Stimulated activated CD8-positive, alpha-beta memory T cell treated with anti-CD3 and anti-CD28 coated beads, Interleukin-2, amount 100 ng/mL, for 1 hour (primary cell): ENCODE measurements around the gene LHCGR.

Source experiments
- DNase-seq, 2 donors: peaks; one replicate each; pipeline ENCODE4 v3.0.0-alpha.2; 2020; ENCODE audit warnings: low read depth in 2 of 2

The LHCGR gene

DNA sequence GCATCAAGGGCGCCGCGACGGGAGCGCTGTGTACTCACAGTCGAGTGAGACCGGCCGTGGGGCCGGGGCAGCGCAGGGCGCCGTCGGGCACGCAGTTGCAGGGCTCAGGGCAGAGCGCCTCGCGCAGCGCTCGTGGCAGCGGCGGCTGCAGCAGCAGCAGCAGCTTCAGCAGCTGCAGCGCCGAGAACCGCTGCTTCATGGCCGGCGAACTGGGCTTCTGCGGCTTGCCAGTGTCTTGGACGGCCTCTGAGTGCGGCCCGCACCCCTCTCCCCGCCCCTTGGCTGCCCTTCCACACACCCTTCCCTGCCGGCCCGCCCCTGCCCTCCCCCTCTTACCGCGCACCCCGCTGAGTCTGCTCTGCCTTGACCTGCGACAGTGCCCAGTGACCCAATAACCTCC, at the start of gene LHCGR:
TSS of gene LHCGR (minus strand) at position 252 of the 400 bp plus-strand sequence. CDS start at position 199, 53 bp downstream.
- DNase-seq, result no peak

DNA sequence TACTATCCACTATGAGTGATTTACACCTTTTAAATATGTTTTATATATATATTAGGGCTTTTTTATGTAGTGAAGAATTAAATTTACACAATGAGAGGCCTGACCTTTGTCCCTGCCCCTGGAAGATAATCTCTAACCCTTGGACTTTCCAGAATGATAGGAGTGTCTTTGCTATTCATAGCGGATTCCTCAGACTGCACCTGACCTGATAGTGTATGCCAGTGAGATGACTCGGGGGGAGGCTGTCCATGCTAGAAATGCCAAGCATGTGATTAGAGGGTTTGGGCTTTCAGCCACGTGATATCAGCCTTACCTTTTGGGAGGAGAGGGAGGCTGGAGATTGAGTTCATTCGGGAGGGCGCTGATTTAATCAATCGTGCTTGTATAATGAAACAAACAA, 44.1 kb upstream of the LHCGR start:
- DNase-seq, result no peak

DNA sequence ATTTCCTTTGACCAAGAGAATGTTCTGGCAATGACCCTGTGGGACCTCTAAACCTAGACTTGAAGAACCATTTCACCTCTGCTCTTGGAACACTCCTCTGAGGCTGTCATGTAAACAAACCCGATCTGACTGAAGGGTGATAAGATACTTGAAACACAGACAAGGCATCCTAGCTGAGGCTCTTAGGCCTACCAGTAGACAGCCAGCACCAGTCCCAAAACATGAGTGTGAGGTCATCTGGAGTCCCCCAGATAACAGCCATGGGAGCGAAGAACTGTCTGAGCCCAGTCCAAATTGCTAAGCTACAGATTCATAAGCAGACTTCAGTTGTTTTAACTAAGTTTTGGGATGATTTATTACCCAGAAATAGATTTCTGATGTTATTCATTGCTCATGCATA, 39.5 kb upstream of the LHCGR start:
- no peak for DNase-seq

DNA sequence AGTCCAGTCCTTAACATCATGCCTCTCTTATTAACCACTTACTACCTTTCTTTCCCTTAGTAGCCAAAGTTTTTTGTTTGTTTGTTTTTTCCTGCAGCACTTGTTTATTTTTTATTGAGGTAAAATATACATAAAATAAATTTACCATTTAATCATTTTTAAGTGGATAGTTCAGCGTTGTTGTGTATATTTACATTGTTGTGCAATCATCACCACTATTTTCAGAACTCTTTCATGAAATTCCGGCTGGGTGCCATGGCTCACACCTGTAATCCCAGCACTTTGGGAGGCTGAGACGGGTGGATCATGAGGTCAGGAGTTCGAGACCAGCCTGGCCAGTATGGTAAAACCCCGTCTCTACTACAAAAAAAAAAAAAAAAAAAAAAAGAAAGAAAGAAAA, 38.1 kb upstream of the LHCGR start:
- DNase-seq, result no peak

DNA sequence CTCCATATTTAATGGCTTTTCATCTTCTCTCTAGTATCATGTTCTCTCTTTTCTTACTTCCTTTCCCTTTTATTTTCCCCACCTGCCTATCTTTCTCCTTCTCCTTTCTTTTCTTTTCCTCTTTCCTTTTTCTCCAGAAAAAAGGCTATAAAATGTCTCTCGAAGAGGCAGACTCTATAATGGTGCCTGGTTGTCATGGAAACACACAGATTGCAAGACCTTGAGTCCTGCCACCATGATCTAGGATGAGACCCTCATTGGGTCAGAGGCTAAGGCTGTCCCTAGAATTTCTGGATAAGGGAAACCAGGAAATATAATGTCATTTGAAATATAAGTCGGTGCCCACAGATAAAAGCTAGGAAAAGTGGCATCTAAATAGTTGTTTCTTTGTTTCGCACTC, 36.5 kb upstream of the LHCGR start:
- no peak for DNase-seq

DNA sequence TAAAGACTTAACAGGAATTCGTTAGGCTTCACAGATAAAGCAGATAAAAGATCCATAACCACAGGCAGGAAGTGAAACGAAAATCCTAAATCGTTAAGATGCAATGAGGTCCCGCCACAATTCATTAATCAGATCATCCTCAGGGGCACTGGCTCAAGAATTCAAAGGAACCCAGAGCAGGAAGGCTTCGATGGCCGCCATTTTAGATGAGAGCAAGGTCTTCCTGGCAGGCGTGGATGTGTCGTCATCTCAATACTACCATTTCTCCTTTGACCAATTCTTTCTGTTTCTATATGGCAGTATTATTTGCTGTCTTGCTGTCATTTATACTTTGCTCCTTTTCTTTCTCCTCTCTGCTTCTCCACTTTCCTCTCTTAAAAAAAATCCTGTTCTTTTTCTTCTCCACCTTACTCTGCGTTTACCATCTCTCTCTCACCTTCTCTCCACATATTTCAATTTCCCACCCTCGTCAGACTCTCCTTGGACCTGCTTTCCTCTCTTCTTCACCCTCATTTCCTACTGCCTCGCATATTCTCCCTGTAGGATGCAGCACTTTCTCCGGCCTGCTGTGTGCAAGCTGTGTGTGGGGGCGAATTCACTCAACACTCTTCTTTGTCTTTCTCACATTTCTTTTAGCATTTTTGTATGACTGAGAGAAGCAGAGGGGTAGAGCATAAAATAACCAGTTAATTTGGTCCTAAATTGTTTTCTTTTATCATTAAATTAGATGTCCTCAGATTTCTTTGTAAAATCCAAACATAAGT, 35.1 kb upstream of the LHCGR start:
- DNase-seq, result no peak

DNA sequence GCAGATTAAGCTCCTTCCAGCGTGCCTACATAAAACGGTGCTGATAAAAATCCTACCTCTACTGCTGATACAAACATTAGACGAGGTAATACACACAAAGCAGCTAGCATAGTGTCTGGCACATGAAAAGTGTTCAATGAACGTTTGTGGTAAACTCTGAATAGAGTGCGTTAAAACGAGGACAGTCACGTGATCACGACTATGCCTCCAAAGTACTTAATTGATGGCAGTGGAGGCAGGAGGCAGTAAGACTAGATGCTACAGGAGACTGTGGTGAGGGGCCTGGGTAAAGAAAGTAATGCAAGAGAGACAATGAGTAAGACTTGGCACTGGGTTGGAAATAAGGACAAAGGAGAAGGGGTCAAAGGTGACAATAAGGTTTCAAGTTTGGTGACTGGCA, 32.1 kb upstream of the LHCGR start:
- no peak for DNase-seq

DNA sequence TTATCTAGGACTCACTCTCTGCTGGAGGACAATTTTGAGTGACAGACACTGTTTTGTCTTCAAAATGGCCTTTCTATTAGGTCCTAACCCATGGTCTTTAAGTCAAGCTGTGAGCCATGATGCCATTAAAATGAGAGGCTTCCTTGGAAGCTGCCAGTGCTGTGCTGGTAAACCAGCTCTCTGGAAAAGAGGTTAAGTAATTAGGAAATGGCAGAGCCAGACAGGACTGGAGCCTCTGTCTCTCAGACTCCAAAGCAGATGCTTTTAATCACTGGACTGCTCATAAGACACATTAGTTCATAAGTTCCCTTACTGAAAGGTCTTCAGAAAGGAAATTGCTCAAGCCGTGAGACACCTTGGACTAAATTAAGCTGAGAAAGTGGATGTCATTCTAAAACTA, 25.8 kb upstream of the LHCGR start:
- no peak for DNase-seq

DNA sequence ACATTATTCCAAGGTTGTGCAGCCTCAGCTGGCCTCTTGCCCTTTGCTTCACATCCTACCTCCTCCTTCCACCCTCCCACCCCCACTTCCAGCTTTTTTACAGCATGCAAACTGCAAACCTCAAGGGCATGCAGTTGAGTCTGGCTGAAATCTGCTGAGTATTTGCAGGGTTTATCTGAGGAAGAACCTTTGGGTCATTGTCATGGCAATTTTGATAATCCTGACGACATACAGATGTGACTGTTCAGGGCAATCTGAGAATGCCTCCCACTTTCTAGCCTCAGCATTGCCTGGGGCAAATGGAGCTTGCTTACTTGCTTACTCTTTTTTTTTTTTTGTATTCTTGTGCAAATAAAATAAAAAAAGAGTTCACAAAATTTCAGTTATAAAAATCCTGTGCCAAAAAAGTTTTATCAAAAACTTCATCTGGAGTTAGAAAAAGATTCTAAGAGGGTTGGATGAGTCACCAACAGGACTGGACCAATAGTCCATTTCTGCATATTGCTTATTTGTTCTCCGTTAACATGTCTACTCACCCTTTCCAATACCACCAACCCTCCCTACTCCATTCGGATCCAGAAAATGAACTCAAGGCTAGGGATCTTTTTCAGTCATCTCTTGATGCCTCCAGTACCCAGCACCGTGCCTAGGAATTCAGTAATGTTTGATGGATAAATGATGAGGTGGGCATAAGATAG, 23.6 kb upstream of the LHCGR start:
- no peak for DNase-seq

DNA sequence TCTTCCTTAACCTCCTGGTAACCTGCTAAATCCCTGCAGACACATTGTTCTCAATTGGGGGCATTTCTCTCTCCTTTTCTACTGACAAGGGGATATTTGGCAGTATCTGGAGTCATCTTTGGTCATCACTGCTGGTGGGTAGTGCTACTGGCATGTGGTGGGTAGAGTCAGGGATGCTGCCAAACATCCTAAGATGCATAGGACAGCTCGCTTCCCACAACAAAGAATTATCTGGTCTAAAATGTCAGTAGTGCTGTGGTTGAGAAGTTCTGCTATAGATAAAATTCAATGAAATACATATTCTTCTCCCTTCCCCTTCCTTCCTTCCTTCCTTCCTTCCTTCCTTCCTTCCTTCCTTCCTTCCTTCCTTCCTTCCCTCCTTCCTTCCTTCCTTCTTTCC, 18.7 kb upstream of the LHCGR start:
- DNase-seq, result no peak

DNA sequence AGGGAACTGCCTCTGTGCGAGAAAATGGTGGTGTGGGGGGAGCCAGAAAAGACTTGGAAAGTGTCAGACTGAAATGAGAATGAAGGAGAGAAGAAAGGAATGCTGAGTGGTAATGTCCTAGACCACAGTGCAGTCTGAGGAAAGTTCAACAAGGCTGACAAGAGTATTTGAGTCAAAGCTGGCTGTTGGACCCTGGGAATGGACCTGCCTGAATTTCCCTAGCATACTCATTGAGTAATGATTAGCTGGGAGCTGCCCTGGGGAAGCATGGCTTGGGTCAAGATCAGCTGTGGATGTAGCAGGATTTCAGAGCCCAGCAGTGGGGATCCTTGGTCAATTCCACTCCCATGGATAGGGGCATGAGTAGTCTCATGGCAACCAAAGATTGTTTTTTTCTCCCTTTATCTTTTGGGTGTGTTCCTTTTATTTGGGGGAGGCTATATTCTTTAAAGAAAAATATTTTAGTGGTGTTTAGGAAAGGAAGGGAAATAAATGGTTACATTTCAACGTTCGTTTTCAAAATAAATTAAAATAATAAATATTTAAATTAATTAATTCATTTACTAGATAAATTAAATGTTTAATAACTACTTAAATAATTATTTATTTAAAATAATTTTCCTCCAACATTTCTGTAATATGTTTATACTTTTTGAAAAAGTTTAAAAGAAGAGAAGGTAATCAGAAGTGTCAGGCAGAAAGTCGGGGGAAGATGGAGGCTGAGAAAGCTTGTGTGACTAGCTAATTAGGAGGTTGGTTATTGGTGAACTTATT, 15.9 kb upstream of the LHCGR start:
- no peak for DNase-seq

DNA sequence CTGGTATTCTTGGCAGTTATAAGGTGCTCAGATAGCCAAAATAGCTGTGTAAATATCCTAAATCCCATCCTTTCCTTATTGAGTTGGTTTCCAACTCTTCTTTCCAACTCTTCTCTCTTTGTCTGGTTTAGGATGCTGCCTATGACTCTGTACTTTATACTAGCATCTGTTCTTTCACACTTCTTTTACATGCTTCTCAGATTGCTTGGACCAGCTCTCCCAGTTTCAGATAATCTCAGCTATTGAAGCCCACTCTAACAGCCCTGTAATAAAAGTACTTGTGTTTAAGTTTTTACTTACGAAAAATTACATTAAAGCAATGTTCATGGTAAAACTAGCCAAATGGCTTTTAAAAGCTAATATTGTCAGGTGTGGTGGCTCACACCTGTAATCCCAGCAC, 14.7 kb upstream of the LHCGR start:
- no peak for DNase-seq

DNA sequence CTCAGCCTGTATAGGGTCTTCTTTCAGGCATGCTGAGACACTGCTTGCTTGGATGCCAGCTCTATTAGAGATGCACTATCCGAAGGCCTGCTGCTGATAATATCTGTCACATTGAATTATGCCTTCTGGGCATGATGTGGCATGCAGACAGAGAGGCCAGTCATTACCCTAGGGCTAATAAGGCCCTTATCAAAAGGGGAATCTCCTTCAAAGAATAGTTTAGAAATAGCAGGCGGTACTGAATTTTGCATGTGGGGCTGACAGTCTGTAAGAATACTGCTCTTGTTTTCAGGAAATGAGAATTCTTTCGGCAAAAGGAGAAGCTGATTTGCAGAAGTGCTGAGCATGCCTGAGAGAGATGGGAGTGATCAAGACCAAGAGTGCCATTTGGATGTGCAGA, 13.1 kb upstream of the LHCGR start:
- DNase-seq, result no peak

DNA sequence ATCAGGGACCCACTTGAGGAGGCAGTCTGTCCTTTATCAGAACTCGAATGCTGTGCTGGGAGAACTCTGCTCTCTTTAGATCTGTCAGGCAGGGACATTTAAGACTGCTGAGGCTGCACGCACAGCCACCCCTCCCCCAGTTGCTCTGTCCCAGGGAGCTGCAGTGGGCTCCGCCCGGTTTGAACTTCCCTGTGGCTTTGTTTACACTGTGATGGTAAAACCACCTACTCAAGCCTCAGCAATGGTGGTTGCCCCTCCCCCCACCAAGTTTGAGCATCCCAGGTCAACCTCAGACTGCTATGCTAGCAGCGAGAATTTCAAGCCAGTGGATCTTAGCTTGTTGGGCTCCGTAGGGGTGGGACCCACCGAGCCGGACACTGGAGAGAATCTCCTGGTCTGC, 11.8 kb upstream of the LHCGR start:
- no peak for DNase-seq

DNA sequence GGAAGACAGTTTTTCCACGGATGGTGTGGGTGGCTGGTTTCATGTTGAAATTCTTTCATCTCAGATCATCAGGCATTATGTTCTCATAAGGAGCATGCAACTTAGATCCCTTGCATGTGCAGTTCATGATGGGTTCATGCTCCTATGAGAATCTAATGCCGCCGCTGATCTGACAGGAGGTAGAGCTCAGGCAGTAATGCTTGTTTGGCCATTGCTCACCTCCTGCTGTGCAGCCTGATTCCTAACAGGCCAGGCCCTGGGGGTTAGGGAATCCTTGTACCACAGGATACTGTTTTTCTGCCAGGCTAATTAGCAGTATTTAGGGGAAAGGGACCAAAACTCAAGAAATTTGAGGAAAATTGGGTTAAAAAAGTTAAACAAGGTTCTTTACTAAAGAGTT, 5.3 kb upstream of the LHCGR start:
- no peak for DNase-seq

DNA sequence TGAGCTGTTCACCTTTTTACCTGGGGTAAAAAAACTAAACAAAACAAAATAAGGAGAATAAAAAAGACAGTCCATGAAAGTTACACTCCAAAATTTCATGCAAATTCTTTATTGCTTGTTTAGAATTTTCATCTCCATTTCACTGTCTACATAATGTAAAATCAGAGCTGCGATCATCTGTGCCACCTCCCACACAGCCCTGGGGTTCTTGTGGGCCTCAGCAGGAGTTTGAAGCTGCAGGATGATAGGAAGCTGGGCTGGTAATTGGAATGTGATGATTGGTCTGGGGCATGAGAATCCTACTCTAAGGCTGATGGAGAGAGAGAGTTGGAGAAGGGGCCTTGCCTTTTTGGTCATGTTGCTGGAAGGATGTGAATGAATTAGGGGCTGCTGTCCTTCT, 4.2 kb upstream of the LHCGR start:
- DNase-seq, result no peak

DNA sequence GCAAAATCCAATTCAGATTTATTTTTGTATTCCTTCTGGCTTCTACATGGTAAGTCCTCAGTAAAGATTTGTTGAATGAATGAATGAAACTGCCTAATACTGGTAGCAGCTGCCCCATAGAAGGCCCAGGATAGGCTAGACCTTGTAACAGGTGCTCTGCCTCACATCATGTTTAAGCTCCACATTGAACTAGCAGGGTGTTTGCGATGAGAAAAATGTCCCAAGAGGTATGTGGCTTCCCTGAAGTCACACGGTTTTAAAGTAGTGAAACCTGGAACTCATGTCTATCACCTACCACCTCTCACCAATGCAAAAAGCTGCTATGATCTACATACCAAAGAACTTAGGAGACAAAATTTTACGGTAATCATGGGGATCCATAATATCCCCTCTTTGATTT, 765 bp upstream of the LHCGR start:
- no peak for DNase-seq

DNA sequence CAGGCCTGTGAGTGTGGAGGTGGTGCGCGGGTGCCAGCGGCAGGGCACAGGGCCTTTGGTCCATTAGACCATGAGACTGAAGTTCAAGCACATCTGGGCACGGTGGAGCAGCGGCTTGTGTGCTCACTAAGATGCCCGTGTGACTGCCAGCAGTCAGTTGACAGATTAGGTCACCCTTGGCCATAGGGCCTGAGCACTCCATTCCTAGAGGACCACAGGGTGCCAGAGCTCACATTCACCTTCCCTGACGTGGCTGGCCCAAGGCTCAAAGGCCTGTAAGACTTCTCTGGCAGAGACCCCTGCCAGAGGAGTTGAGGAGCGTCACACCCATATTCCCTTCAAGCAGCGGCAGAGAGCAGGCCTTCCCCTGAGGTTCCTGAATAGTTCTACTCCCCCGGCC, 650 bp downstream of the LHCGR start:
- no peak for DNase-seq

DNA sequence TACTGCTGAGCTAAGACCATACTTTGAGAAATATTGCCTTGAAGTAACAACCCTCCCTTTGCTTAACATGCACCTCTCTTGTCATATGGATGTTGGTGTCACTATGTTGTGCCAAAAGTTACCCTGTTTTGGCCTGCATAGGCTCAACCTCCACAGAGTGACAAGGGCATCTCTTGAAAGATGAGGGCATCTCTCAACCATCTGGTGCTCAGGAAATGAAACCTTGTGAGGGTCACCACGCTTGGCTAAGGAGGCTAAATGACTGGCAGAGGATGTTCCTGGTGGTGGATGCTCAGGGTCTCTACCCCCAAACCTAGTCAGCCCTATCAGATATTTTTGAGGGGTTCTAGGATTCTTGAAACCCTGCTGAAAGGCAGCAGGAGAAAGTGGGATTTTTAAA, 2.3 kb downstream of the LHCGR start:
- DNase-seq, result no peak

DNA sequence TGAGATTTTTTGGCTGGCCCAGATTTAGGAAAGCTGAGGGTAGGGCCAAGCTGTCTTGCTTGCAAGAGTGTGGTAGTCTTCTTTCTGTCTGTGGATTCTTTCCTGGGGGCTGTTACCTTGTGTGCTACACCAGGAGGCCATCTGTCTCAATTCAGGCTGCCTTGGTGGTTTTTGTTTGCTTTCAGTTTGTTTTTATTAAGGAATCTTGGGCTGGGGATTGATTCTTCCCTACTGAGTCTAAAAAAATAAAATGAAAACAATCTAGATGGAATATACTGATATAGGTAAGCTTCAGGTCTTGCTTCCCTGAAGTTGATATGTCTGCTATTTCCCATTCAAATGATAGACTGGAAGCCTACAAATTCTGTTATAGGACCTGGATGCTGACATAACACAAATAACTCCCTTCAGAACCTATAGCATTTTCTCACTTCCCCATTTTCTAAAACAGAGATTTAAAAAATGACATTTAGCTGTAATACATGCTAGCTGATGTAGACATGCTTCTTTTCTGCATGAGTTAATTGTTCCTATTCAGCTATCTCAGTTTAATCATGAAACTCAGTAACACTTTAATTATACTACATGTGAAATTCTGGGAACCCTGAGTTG, 5.3 kb downstream of the LHCGR start:
- no peak for DNase-seq

DNA sequence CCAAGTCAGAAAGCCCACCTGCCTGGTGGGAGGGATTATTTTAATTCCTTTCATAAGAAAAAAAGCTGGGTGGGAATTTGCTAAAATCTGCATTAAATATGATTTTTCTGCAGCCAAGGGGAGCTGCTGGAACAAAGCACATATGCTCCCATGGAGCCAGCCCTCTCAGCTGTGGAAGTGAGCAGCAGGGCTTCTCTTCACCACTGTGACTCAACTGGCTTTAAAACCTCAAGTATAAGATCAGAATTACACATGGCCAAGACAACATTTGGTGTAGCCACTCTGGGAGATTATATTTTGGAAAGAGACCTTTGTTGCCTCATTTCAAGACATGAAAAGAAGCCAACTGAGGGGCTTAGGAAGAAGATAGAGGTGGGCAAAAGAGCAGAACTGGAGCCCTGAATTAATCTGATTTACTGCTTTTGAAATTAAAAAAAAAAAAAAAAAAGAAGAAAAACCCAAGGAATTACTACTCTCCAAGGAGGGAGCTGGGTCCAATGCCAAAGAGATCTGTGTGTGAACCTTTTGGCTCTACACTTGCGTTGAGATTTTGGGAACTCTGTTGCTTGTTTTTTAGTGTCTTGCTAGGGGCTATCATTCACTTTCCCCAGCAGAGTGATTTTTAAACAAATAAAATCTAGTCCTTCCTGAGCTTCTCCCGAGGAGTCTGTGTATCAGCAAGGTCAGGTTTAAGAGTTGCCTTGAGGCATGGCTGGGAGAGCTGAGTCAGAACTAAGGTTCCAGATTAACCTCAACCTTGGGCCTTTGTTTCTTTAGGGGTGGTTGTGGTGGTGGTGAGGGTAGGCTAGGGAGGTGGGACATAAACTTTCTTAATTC, 6.0 kb downstream of the LHCGR start:
- no peak for DNase-seq

DNA sequence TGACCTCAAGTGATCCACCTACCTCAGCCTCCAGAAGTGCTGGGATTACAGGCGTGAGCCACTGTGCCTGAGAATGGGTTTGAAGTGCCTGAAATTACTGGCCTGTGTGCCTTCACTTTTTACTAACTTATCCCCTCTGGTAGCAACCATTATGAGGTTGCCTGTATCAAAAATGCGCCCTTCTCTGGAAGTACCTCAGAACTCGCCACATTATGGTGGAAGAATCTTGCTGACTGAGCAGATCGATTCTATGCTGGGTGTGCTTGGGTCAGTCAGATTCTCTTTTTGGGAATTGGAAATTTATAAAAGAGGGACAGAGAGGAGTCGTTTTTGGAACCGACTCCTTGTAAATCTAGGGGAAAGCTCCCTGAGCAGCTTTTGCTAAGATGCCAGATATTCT, 8.2 kb downstream of the LHCGR start:
- no peak for DNase-seq
